Measurements from ENCODE around the gene NDUFB10. TPM values are rescaled to one million over a fixed set of nuclear protein-coding genes. Genes with fewer than 3 reads are reported as not detected.

NDUFB10 gene
- total and polyA plus RNA-seq, 2 experiments from 2014 or later = 244 to 495 TPM

- Mint-ChIP-seq H3K9me3 (peaks cover 3% of the 10 kb centered on the region; the same call in 1 of the 3 replicates), H3K36me3 (ENCODE audit: low read depth) (peaks cover 16% of the 10 kb centered on the region), H3K27ac (no peak overlapping the region), H3K4me3 (no peak overlapping the region; the same call in 2 of the 3 replicates), H3K4me1 (peaks cover 15% of the 10 kb centered on the region), H3K27me3 (ENCODE audit: insufficient read depth, low read depth, poor library complexity) (peaks cover 26% of the 10 kb centered on the region)
- ATAC-seq (no peak), DNase-seq (ENCODE audit: low spot score) (no peak)
- Histone ChIP-seq H3K4me2 (no peak overlapping the region), H3K27ac (ENCODE audit: low read depth) (no peak overlapping the region), H3F3A (replicated peaks; ENCODE audit: low read depth) (peaks cover 13% of the 10 kb centered on the region; the same call in 1 of the 2 replicates), H2AFZ (no peak overlapping the region), H3K4me3 (no peak overlapping the region), H3K36me3 (ENCODE audit: insufficient read depth) (no peaks in the 10 kb centered on the region), H4K20me1 (replicated peaks; ENCODE audit: insufficient read depth) (no peaks in the 10 kb centered on the region; the same call in none of the 2 replicates), H3K9me2 (ENCODE audit: insufficient read depth) (no peaks in the 10 kb centered on the region), H3K79me2 (replicated peaks; ENCODE audit: insufficient read depth) (peaks cover 21% of the 10 kb centered on the region), H3K4me1 (ENCODE audit: insufficient read depth) (peaks cover 18% of the 10 kb centered on the region), H3K27me3 (ENCODE audit: insufficient read depth) (peaks cover 10% of the 10 kb centered on the region)
- no peak for TF ChIP-seq NANOG (IDR thresholded peaks at IDR 0.05; ENCODE audit: borderline replicate concordance)
- no peak for TF ChIP-seq EZH2 (IDR thresholded peaks at IDR 0.05; ENCODE audit: low read depth, unreplicated experiment)
- TF ChIP-seq REST (IDR thresholded peaks at IDR 0.05; ENCODE audit: unreplicated experiment) = no peak
- no peak for TF ChIP-seq JUNB (IDR thresholded peaks at IDR 0.05; ENCODE audit: unreplicated experiment)
- TF ChIP-seq CREB1 (CRISPR knock-in tag; IDR thresholded peaks at IDR 0.05; ENCODE audit: low read depth) = no peak
- no peak for TF ChIP-seq POLR2AphosphoS5 (IDR thresholded peaks at IDR 0.05; ENCODE audit: low read depth)
- TF ChIP-seq ZNF331 (CRISPR knock-in tag; IDR thresholded peaks at IDR 0.05; ENCODE audit: low read depth) = no peak
- TF ChIP-seq, protein P1, sequence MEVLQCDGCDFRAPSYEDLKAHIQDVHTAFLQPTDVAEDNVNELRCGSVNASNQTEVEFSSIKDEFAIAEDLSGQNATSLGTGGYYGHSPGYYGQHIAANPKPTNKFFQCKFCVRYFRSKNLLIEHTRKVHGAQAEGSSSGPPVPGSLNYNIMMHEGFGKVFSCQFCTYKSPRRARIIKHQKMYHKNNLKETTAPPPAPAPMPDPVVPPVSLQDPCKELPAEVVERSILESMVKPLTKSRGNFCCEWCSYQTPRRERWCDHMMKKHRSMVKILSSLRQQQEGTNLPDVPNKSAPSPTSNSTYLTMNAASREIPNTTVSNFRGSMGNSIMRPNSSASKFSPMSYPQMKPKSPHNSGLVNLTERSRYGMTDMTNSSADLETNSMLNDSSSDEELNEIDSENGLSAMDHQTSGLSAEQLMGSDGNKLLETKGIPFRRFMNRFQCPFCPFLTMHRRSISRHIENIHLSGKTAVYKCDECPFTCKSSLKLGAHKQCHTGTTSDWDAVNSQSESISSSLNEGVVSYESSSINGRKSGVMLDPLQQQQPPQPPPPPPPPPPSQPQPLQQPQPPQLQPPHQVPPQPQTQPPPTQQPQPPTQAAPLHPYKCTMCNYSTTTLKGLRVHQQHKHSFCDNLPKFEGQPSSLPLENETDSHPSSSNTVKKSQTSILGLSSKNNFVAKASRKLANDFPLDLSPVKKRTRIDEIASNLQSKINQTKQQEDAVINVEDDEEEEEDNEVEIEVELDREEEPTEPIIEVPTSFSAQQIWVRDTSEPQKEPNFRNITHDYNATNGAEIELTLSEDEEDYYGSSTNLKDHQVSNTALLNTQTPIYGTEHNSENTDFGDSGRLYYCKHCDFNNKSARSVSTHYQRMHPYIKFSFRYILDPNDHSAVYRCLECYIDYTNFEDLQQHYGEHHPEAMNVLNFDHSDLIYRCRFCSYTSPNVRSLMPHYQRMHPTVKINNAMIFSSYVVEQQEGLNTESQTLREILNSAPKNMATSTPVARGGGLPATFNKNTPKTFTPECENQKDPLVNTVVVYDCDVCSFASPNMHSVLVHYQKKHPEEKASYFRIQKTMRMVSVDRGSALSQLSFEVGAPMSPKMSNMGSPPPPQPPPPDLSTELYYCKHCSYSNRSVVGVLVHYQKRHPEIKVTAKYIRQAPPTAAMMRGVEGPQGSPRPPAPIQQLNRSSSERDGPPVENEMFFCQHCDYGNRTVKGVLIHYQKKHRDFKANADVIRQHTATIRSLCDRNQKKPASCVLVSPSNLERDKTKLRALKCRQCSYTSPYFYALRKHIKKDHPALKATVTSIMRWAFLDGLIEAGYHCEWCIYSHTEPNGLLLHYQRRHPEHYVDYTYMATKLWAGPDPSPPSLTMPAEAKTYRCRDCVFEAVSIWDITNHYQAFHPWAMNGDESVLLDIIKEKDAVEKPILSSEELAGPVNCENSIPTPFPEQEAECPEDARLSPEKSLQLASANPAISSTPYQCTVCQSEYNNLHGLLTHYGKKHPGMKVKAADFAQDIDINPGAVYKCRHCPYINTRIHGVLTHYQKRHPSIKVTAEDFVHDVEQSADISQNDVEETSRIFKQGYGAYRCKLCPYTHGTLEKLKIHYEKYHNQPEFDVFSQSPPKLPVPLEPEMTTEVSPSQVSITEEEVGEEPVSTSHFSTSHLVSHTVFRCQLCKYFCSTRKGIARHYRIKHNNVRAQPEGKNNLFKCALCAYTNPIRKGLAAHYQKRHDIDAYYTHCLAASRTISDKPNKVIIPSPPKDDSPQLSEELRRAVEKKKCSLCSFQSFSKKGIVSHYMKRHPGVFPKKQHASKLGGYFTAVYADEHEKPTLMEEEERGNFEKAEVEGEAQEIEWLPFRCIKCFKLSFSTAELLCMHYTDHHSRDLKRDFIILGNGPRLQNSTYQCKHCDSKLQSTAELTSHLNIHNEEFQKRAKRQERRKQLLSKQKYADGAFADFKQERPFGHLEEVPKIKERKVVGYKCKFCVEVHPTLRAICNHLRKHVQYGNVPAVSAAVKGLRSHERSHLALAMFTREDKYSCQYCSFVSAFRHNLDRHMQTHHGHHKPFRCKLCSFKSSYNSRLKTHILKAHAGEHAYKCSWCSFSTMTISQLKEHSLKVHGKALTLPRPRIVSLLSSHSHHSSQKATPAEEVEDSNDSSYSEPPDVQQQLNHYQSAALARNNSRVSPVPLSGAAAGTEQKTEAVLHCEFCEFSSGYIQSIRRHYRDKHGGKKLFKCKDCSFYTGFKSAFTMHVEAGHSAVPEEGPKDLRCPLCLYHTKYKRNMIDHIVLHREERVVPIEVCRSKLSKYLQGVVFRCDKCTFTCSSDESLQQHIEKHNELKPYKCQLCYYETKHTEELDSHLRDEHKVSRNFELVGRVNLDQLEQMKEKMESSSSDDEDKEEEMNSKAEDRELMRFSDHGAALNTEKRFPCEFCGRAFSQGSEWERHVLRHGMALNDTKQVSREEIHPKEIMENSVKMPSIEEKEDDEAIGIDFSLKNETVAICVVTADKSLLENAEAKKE (CRISPR knock-in tag; IDR thresholded peaks at IDR 0.05) = no peak
- no peak for TF ChIP-seq ZNF114 (CRISPR knock-in tag; IDR thresholded peaks at IDR 0.05)
- TF ChIP-seq, protein P2, sequence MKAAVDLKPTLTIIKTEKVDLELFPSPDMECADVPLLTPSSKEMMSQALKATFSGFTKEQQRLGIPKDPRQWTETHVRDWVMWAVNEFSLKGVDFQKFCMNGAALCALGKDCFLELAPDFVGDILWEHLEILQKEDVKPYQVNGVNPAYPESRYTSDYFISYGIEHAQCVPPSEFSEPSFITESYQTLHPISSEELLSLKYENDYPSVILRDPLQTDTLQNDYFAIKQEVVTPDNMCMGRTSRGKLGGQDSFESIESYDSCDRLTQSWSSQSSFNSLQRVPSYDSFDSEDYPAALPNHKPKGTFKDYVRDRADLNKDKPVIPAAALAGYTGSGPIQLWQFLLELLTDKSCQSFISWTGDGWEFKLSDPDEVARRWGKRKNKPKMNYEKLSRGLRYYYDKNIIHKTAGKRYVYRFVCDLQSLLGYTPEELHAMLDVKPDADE (IDR thresholded peaks at IDR 0.05) = no peak
- no peak for TF ChIP-seq EZH2phosphoT487 (IDR thresholded peaks at IDR 0.05; ENCODE audit: unreplicated experiment)
- TF ChIP-seq CTCF (conservative IDR thresholded peaks at IDR 0.05; ENCODE audit: low read depth in 2 of 2) = no peak
- TF ChIP-seq STAT1 (IDR thresholded peaks at IDR 0.05; ENCODE audit: unreplicated experiment) = no peak
Measured at GRCh38 chr16:1975432-1976215, 16.3 kb downstream of the NDUFB10 start.
